ENCODE data around the gene GPI.
"Not testable (repeated sequence)": the region's sequence is repeated elsewhere in the genome, so short reads cannot be mapped to it uniquely, and the experiment has no call there.

Gene GPI

DNA sequence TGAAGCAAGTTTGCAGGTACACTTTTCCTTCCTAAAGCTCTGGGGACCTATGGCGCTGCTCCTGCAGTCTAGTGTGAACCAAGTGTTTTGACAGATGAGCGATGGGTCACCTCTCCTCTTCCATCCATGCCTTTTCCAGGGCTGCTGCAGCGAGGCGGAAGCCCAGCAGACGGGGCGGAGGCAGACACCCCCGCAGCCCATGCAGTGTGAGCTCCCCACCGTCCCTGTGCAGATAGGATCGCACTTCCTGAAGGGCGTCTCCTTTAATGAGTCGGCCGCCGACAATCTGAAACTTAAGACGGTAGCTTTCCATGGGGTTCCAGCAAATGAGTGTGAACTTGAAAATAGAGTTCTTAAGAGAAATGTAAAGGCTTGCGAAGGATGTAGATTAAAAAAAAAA lies 37.1 kb upstream of the GPI start:
- no peaks in the 10 kb centered on the region for H3K9me2 ChIP-seq (replicated peaks; ENCODE audit: control insufficient read depth, low read length)
- no peaks in the 10 kb centered on the region for H3K9me3 ChIP-seq (ENCODE audit: control insufficient read depth, insufficient read depth, low read length)
- H3K4me2 ChIP-seq (ENCODE audit: low read length): no peak overlapping the region
- no peak overlapping the region for H3K4me3 ChIP-seq (ENCODE audit: low read length)
- TF ChIP-seq, protein P1, sequence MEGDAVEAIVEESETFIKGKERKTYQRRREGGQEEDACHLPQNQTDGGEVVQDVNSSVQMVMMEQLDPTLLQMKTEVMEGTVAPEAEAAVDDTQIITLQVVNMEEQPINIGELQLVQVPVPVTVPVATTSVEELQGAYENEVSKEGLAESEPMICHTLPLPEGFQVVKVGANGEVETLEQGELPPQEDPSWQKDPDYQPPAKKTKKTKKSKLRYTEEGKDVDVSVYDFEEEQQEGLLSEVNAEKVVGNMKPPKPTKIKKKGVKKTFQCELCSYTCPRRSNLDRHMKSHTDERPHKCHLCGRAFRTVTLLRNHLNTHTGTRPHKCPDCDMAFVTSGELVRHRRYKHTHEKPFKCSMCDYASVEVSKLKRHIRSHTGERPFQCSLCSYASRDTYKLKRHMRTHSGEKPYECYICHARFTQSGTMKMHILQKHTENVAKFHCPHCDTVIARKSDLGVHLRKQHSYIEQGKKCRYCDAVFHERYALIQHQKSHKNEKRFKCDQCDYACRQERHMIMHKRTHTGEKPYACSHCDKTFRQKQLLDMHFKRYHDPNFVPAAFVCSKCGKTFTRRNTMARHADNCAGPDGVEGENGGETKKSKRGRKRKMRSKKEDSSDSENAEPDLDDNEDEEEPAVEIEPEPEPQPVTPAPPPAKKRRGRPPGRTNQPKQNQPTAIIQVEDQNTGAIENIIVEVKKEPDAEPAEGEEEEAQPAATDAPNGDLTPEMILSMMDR (IDR thresholded peaks at IDR 0.05; ENCODE audit: low read depth, low read length, poor library complexity, severe bottlenecking): no peak
- TF ChIP-seq EZH2phosphoT487 (IDR thresholded peaks at IDR 0.05; ENCODE audit: borderline replicate concordance, low read length): no peak
- no peaks in the 10 kb centered on the region for H3F3A ChIP-seq (ENCODE audit: control insufficient read depth, insufficient read depth)
- H3K4me1 ChIP-seq (ENCODE audit: control insufficient read depth, low read length): no peaks in the 10 kb centered on the region
- no peaks in the 10 kb centered on the region for H3K27me3 ChIP-seq (ENCODE audit: control insufficient read depth, low read length)
- no peaks in the 10 kb centered on the region for H4K20me1 ChIP-seq (ENCODE audit: control insufficient read depth, insufficient read depth, low read depth, low read length)
- H3K79me2 ChIP-seq (ENCODE audit: control insufficient read depth, low read length): no peaks in the 10 kb centered on the region
- no peak overlapping the region for H3K27ac ChIP-seq (ENCODE audit: low read depth, low read length)
- H3K36me3 ChIP-seq (ENCODE audit: control insufficient read depth, low read length): peaks cover 35% of the 10 kb centered on the region

DNA sequence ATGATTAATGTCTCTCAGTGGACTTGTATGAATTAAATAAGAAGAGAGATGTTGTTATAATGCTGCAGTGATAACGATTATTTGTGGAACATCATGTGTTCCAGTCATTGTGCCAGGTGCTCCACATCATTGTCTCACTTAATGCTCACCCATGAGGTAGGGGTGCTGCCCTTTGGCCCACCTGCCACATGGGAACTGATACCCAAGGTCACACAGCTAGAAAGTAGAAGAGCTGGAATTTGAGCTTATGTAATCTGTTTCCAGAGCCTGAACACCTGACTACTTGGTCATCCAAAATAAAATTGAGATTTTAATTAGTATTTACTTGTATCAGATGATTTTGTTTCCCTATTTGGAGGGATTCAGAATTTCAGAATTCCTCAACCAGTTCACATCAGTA lies 36.0 kb upstream of the GPI start:
- H3K4me3 ChIP-seq (ENCODE audit: low read length): no peak overlapping the region
- H3K79me2 ChIP-seq (ENCODE audit: control insufficient read depth, low read length): no peaks in the 10 kb centered on the region
- no peak overlapping the region for H3K27ac ChIP-seq (ENCODE audit: low read depth, low read length)
- H3K9me2 ChIP-seq (replicated peaks; ENCODE audit: control insufficient read depth, low read length): no peaks in the 10 kb centered on the region
- H3K4me2 ChIP-seq (ENCODE audit: low read length): no peak overlapping the region
- TF ChIP-seq, protein P1 (IDR thresholded peaks at IDR 0.05; ENCODE audit: low read depth, low read length, poor library complexity, severe bottlenecking): no peak
- TF ChIP-seq EZH2phosphoT487 (IDR thresholded peaks at IDR 0.05; ENCODE audit: borderline replicate concordance, low read length): no peak
- H3K4me1 ChIP-seq (ENCODE audit: control insufficient read depth, low read length): no peaks in the 10 kb centered on the region
- H3K27me3 ChIP-seq (ENCODE audit: control insufficient read depth, low read length): no peaks in the 10 kb centered on the region
- H3F3A ChIP-seq (ENCODE audit: control insufficient read depth, insufficient read depth): no peaks in the 10 kb centered on the region
- no peaks in the 10 kb centered on the region for H4K20me1 ChIP-seq (ENCODE audit: control insufficient read depth, insufficient read depth, low read depth, low read length)
- peaks cover 38% of the 10 kb centered on the region for H3K36me3 ChIP-seq (ENCODE audit: control insufficient read depth, low read length)
- no peaks in the 10 kb centered on the region for H3K9me3 ChIP-seq (ENCODE audit: control insufficient read depth, insufficient read depth, low read length)

DNA sequence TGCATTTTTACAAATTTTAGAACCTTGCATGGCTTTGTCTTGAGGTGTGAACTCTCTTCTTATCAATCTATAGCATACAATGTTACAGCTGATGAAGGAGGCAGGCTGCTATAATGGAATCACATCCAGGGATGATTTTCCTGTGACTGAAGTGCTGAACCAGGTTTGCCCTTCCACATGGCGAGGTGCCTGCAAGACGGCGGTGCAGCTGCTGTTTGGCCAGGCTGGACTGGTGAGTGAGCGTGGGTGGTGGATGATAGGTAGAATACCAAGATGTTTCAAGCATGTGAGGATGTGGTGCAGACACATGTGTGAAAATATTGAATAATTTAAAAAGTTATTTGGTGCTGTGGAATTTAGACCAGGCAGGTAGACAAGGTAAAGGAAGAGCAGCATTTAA lies 34.9 kb upstream of the GPI start:
- no peak for TF ChIP-seq EZH2phosphoT487 (IDR thresholded peaks at IDR 0.05; ENCODE audit: borderline replicate concordance, low read length)
- TF ChIP-seq, protein P1 (IDR thresholded peaks at IDR 0.05; ENCODE audit: low read depth, low read length, poor library complexity, severe bottlenecking): no peak
- Histone ChIP-seq H3K36me3 (ENCODE audit: control insufficient read depth, low read length) (peaks cover 35% of the 10 kb centered on the region), H3K4me2 (ENCODE audit: low read length) (no peak overlapping the region), H3K4me3 (ENCODE audit: low read length) (no peak overlapping the region), H3K27ac (ENCODE audit: low read depth, low read length) (no peak overlapping the region), H3K27me3 (ENCODE audit: control insufficient read depth, low read length) (no peaks in the 10 kb centered on the region), H3F3A (ENCODE audit: control insufficient read depth, insufficient read depth) (peaks cover 1% of the 10 kb centered on the region; the same call in 1 of the 2 replicates), H3K9me3 (ENCODE audit: control insufficient read depth, insufficient read depth, low read length) (no peaks in the 10 kb centered on the region), H3K79me2 (ENCODE audit: control insufficient read depth, low read length) (no peaks in the 10 kb centered on the region), H4K20me1 (ENCODE audit: control insufficient read depth, insufficient read depth, low read depth, low read length) (no peaks in the 10 kb centered on the region), H3K4me1 (ENCODE audit: control insufficient read depth, low read length) (no peaks in the 10 kb centered on the region), H3K9me2 (replicated peaks; ENCODE audit: control insufficient read depth, low read length) (no peaks in the 10 kb centered on the region)

DNA sequence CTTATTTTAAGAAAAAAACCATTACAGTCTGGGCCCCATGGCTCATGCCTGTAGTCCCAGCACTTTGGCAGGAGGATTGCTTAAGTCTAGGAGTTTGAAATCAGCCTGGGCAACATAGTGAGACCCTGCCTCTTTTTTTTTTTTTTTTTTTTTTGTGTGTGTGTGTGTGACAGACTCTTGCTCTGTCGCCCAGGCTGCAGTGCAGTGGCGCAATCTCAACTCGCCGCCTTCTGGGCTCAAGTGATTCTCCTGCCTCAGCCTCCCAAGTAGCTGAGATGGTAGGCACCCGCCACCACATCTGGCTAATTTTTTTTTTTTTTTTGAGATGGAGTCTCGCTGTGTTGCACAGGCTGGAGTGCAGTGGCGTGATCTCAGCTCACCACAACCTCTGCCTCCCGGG lies 34.4 kb upstream of the GPI start:
- H3F3A ChIP-seq (ENCODE audit: control insufficient read depth, insufficient read depth); H3K79me2 ChIP-seq (ENCODE audit: control insufficient read depth, low read length); H3K9me3 ChIP-seq (ENCODE audit: control insufficient read depth, insufficient read depth, low read length); H3K4me1 ChIP-seq (ENCODE audit: control insufficient read depth, low read length); H3K4me2 ChIP-seq (ENCODE audit: low read length); H3K9me2 ChIP-seq (replicated peaks; ENCODE audit: control insufficient read depth, low read length); H4K20me1 ChIP-seq (ENCODE audit: control insufficient read depth, insufficient read depth, low read depth, low read length); H3K4me3 ChIP-seq (ENCODE audit: low read length); H3K27ac ChIP-seq (ENCODE audit: low read depth, low read length); H3K27me3 ChIP-seq (ENCODE audit: control insufficient read depth, low read length): not testable (repeated sequence)
- H3K36me3 ChIP-seq (ENCODE audit: control insufficient read depth, low read length): peaks cover 33% of the 10 kb centered on the region

DNA sequence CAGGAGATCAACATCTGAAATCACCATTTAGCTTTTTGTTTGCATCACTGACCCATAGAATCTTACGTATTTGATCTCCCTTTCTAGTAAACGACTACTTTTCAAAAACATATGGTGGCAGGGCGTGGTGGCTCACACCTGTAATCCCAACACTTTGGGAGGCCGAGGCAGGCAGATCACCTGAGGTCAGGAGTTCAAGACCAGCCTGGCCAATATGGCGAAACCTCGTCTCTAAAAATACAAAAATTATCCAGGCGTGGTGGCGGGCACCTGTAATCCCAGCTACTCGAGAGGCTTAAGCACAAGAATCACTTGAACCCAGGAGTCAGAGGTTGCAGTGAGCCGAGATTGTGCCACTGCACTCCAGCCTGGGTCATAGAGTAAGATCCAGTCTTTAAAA lies 33.4 kb upstream of the GPI start:
- peaks cover 27% of the 10 kb centered on the region for H3K36me3 ChIP-seq (ENCODE audit: control insufficient read depth, low read length)
- H3K4me3 ChIP-seq (ENCODE audit: low read length); H4K20me1 ChIP-seq (ENCODE audit: control insufficient read depth, insufficient read depth, low read depth, low read length); H3K27ac ChIP-seq (ENCODE audit: low read depth, low read length); H3K4me2 ChIP-seq (ENCODE audit: low read length); H3K9me3 ChIP-seq (ENCODE audit: control insufficient read depth, insufficient read depth, low read length); H3K9me2 ChIP-seq (replicated peaks; ENCODE audit: control insufficient read depth, low read length); H3K79me2 ChIP-seq (ENCODE audit: control insufficient read depth, low read length); H3F3A ChIP-seq (ENCODE audit: control insufficient read depth, insufficient read depth); H3K4me1 ChIP-seq (ENCODE audit: control insufficient read depth, low read length); H3K27me3 ChIP-seq (ENCODE audit: control insufficient read depth, low read length): not testable (repeated sequence)

Data from DOHH2 (cell line).